Neural cell (in vitro differentiated cells): ENCODE data around the gene PPP2R2B.

Experiments used
- EP300 ChIP-seq: fragments of 450-650 bp; conservative IDR thresholded peaks from 2 replicates; pipeline ENCODE4 v1.6.1; 2014; ENCODE audit warnings: antibody characterized with exemption, mild to moderate bottlenecking, moderate library complexity; ENCODE audit not compliant: poor library complexity, severe bottlenecking
- EZH2 ChIP-seq: fragments of 200-600, 300-800 bp; shearing (Covaris generic), sonication (generic); IDR thresholded peaks from 2 replicates; pipeline ENCODE4 v1.6.1; 2014; ENCODE audit warnings: antibody characterized with exemption, low read length, borderline replicate concordance, mild to moderate bottlenecking; ENCODE audit not compliant: insufficient read depth, poor library complexity, severe bottlenecking
- MXI1 ChIP-seq: fragments of 450-650 bp; conservative IDR thresholded peaks from 2 replicates; pipeline ENCODE4 v1.6.1; 2014; ENCODE audit warnings: antibody characterized with exemption, mild to moderate bottlenecking; ENCODE audit not compliant: poor library complexity, severe bottlenecking
- POLR2AphosphoS5 ChIP-seq: IDR thresholded peaks from 2 replicates; pipeline ENCODE4 v1.6.1; 2012
- RAD21 ChIP-seq: fragments of 450-650 bp; conservative IDR thresholded peaks from 2 replicates; pipeline ENCODE4 v1.6.1; 2014; ENCODE audit warnings: antibody characterized with exemption, mild to moderate bottlenecking, moderate library complexity
- TAF1 ChIP-seq: IDR thresholded peaks from 2 replicates; pipeline ENCODE4 v1.6.1; 2012; ENCODE audit warnings: low read depth
- TF ChIP-seq, protein P1 (sequence below): fragments of 450-650 bp; IDR thresholded peaks from 2 replicates; pipeline ENCODE4 v1.5.1; 2014; ENCODE audit warnings: antibody characterized with exemption, mild to moderate bottlenecking, moderate library complexity; ENCODE audit not compliant: poor library complexity, severe bottlenecking
- TF ChIP-seq, protein P2 (sequence below): IDR thresholded peaks from 2 replicates; pipeline ENCODE4 v1.6.1; 2012; ENCODE audit warnings: borderline replicate concordance

DNA sequence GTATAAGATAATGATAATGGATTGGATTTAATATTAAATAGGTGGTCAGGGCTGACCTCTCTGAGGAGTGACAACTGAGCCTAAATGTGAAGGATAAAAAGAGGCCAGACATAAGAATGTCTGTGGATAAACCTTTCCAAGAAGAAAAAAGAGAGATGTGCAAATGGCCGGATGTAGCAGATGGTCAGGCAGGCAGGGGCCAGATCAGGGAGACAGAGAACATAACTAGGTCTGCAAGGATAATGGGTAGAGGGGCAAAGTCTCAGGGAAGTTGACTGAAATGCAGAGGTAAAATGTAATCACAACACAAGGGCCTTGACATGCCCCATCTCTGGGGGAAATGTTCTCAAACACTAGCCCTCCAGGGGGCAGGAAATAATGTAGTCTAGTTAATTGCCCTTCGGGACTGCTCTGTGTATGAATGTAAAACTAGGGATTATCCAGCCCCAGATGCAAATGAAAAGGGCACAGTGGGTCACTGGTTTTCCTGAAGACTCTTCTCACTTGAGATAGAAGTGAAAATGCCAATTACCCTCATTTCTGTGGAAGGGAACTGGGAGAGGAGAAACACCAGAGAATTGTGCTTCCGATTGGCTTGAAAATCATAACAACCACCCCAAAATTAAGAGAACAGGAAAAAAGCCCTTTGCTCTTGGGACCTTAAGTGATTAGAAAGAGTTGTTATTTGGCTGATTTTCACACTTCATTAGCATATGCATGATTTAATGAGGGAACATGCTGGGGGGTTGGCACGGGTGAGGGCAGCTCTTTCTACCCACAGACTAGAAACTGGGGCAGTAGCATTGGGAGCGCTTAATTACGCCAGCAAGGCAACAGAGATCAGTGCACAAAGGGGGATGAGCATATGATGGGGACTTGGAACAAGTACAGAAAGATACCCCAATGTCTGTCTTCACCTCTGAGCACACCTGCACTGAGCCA, 88.6 kb downstream of the PPP2R2B start:
- TF ChIP-seq, protein P1, sequence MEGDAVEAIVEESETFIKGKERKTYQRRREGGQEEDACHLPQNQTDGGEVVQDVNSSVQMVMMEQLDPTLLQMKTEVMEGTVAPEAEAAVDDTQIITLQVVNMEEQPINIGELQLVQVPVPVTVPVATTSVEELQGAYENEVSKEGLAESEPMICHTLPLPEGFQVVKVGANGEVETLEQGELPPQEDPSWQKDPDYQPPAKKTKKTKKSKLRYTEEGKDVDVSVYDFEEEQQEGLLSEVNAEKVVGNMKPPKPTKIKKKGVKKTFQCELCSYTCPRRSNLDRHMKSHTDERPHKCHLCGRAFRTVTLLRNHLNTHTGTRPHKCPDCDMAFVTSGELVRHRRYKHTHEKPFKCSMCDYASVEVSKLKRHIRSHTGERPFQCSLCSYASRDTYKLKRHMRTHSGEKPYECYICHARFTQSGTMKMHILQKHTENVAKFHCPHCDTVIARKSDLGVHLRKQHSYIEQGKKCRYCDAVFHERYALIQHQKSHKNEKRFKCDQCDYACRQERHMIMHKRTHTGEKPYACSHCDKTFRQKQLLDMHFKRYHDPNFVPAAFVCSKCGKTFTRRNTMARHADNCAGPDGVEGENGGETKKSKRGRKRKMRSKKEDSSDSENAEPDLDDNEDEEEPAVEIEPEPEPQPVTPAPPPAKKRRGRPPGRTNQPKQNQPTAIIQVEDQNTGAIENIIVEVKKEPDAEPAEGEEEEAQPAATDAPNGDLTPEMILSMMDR = no peak
- TF ChIP-seq, protein P2, sequence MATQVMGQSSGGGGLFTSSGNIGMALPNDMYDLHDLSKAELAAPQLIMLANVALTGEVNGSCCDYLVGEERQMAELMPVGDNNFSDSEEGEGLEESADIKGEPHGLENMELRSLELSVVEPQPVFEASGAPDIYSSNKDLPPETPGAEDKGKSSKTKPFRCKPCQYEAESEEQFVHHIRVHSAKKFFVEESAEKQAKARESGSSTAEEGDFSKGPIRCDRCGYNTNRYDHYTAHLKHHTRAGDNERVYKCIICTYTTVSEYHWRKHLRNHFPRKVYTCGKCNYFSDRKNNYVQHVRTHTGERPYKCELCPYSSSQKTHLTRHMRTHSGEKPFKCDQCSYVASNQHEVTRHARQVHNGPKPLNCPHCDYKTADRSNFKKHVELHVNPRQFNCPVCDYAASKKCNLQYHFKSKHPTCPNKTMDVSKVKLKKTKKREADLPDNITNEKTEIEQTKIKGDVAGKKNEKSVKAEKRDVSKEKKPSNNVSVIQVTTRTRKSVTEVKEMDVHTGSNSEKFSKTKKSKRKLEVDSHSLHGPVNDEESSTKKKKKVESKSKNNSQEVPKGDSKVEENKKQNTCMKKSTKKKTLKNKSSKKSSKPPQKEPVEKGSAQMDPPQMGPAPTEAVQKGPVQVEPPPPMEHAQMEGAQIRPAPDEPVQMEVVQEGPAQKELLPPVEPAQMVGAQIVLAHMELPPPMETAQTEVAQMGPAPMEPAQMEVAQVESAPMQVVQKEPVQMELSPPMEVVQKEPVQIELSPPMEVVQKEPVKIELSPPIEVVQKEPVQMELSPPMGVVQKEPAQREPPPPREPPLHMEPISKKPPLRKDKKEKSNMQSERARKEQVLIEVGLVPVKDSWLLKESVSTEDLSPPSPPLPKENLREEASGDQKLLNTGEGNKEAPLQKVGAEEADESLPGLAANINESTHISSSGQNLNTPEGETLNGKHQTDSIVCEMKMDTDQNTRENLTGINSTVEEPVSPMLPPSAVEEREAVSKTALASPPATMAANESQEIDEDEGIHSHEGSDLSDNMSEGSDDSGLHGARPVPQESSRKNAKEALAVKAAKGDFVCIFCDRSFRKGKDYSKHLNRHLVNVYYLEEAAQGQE = no peak
- TF ChIP-seq RAD21 (no peak), POLR2AphosphoS5 (no peak), EP300 (no peak), MXI1 (no peak), EZH2 (no peak), TAF1 (no peak)
